Parathyroid adenoma (tissue), 2 donors: ENCODE data around the gene EFNA5.

Experiments
- H2AFZ ChIP-seq: fragments of 300-600 bp; sonication (generic); one replicate; pipeline ENCODE4 v1.7.0; 2017; ENCODE audit warnings: antibody characterized with exemption, mild to moderate bottlenecking
- H3K27ac ChIP-seq: fragments of 300-600 bp; sonication (generic); one replicate; pipeline ENCODE4 v1.7.0; 2017
- H3K27me3 ChIP-seq: fragments of 300-600 bp; sonication (generic); one replicate; pipeline ENCODE4 v1.7.0; 2017; ENCODE audit warnings: low read length; ENCODE audit not compliant: control insufficient read depth, insufficient read depth
- H3K36me3 ChIP-seq: fragments of 300-600 bp; sonication (generic); one replicate; pipeline ENCODE4 v1.7.0; 2017; ENCODE audit warnings: low read length; ENCODE audit not compliant: control insufficient read depth, insufficient read depth
- H3K4me1 ChIP-seq: fragments of 300-600 bp; sonication (generic); one replicate; pipeline ENCODE4 v1.7.0; 2017; ENCODE audit warnings: control low read depth
- H3K4me2 ChIP-seq: fragments of 300-600 bp; sonication (generic); one replicate; pipeline ENCODE4 v1.7.0; 2017; ENCODE audit warnings: low read length
- H3K4me3 ChIP-seq: fragments of 300-600 bp; sonication (generic); one replicate; pipeline ENCODE4 v1.7.0; 2017; ENCODE audit warnings: low read depth, low read length
- H3K79me2 ChIP-seq: fragments of 300-600 bp; sonication (generic); one replicate; pipeline ENCODE4 v1.7.0; 2017; ENCODE audit warnings: control low read depth
- H3K9ac ChIP-seq: fragments of 300-600 bp; sonication (generic); one replicate; pipeline ENCODE4 v1.7.0; 2017; ENCODE audit warnings: mild to moderate bottlenecking
- H3K9me3 ChIP-seq: fragments of 300-600 bp; sonication (generic); one replicate; pipeline ENCODE4 v1.7.0; 2017; ENCODE audit warnings: low read length; ENCODE audit not compliant: control insufficient read depth
- TF ChIP-seq, protein P1 (sequence below): fragments of 300-600 bp; sonication (generic); IDR thresholded peaks from one replicate; pipeline ENCODE4 v1.7.0; 2017; ENCODE audit warnings: antibody characterized with exemption, mild to moderate bottlenecking
- donor health status: primary hyperparathyroidism.

EFNA5 gene

DNA sequence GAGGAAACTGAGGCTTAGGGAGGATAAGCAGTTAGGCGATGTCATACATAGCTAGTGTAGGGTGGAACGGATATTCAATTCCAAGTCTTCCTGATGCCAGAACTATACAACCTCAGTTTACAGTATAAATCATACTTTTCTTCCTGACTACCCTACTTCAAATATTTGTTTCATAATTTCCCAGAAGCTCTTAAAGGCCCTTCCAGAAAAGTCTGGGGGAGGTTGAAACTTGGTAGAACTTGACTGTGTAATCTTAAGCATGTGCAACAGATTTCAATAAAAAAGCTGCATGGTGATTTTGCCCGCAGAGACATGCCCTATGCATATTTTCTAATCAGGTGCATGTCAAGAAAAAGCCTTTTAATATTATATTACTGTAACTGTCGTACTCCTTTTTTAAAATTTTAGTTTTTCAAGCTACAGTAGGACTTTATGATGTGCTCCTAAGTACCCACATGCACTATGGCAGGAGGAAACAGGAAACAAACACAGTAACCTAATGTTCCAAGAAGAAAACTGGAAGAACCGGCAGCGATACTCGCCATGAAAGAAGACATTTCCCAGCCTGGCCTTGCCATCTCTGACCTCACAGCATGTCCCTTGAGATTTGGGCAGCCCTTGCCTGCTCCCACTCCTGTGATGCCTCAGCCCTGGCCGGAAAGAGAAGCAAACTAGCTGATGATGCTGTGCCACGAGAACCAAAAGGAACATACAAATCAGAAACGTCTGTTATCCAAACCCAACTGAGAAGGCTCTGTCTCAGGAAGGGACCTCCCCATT lies 266.0 kb downstream of the EFNA5 start:
- H2AFZ ChIP-seq: no peak overlapping the region
- H3K9me3 ChIP-seq: no peaks in the 10 kb centered on the region
- no peaks in the 10 kb centered on the region for H3K79me2 ChIP-seq
- H3K4me3 ChIP-seq: no peak overlapping the region
- no peaks in the 10 kb centered on the region for H3K27me3 ChIP-seq
- H3K4me2 ChIP-seq: no peak overlapping the region
- H3K4me1 ChIP-seq: no peaks in the 10 kb centered on the region
- no peaks in the 10 kb centered on the region for H3K36me3 ChIP-seq
- no peak overlapping the region for H3K27ac ChIP-seq
- TF ChIP-seq, protein P1, sequence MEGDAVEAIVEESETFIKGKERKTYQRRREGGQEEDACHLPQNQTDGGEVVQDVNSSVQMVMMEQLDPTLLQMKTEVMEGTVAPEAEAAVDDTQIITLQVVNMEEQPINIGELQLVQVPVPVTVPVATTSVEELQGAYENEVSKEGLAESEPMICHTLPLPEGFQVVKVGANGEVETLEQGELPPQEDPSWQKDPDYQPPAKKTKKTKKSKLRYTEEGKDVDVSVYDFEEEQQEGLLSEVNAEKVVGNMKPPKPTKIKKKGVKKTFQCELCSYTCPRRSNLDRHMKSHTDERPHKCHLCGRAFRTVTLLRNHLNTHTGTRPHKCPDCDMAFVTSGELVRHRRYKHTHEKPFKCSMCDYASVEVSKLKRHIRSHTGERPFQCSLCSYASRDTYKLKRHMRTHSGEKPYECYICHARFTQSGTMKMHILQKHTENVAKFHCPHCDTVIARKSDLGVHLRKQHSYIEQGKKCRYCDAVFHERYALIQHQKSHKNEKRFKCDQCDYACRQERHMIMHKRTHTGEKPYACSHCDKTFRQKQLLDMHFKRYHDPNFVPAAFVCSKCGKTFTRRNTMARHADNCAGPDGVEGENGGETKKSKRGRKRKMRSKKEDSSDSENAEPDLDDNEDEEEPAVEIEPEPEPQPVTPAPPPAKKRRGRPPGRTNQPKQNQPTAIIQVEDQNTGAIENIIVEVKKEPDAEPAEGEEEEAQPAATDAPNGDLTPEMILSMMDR: no peak
- H3K9ac ChIP-seq: no peak overlapping the region

GRCh38 chr5:107403228-107403953 lies 267.3 kb downstream of the EFNA5 start:
- Histone ChIP-seq H3K4me3 (no peak overlapping the region), H3K27ac (no peak overlapping the region), H2AFZ (no peak overlapping the region), H3K4me2 (no peak overlapping the region), H3K79me2 (no peaks in the 10 kb centered on the region), H3K36me3 (no peaks in the 10 kb centered on the region), H3K9ac (no peak overlapping the region), H3K9me3 (no peaks in the 10 kb centered on the region), H3K4me1 (no peaks in the 10 kb centered on the region), H3K27me3 (no peaks in the 10 kb centered on the region)
- TF ChIP-seq, protein P1: no peak

DNA sequence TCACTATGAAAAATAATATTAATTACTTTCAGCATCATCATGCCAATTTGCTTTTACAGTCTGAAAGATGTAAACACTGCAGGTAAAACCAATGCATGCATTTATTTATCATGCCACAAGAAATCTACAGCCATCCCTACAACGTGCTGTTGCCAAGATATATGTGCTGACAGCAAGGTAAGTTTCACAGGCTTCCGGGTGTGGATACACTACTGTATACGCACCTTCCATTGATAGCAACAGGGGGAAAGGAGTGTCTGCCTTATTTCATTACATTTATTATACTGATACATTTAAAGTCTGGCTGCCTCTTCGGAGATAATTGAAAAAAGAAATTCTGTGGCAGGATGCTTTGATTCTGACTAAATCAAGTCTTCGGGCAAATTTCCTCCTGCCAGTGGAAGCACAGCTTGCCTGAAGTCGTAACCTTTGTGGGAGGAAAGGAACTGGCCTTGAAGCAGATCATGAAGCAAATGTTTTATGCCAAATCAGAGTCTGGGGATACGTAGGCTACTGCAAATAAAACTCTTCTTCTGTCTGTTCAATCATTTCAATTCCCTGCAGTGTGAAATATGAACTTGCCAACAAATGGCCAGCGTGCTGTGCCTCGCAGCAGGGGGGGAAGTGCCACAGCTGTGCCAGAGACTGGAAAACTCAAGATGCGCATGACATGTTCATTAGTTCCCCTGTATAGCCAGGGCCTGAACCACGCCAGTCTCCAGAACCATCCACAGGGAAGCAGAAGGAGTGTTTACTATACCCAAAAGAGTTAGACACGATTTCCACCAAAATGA lies 268.1 kb downstream of the EFNA5 start:
- Histone ChIP-seq H3K36me3 (no peaks in the 10 kb centered on the region), H3K79me2 (no peaks in the 10 kb centered on the region), H3K4me1 (no peaks in the 10 kb centered on the region), H3K4me3 (no peak overlapping the region), H3K27ac (no peak overlapping the region), H3K27me3 (no peaks in the 10 kb centered on the region), H2AFZ (no peak overlapping the region), H3K9ac (no peak overlapping the region), H3K9me3 (no peaks in the 10 kb centered on the region), H3K4me2 (no peak overlapping the region)
- TF ChIP-seq, protein P1: no peak

DNA sequence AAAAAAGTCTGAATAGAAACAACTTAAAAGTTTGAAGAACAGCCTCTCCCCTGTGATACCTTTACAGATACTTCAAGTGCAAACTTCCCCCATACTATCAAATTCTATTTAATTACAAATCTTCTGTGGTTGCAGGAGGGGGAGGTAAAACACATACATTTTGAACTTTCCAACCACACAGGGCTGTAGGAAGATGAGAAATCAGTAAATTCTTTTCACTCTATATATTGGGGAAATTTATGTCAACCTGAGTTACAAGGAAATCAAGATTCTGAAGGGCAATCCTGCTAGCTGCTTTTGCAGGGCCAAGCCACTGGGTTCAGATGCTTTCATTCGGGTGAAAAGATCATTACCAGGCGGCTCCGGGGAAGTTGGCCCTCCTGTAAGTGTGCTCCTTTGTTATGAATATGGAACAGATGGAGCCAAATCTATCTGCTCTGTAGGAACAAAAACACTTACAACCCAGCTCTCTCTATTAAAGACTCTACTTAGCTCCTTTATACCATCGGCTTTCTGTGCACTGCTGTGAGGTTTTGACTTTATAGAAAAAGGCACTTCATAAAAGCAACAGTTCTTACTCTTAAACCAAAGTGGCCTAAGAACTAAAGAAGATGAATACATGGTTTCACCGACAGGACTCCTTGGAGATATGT lies 269.1 kb downstream of the EFNA5 start:
- Histone ChIP-seq H3K4me1 (no peaks in the 10 kb centered on the region), H3K27ac (no peak overlapping the region), H3K79me2 (no peaks in the 10 kb centered on the region), H2AFZ (no peak overlapping the region), H3K36me3 (no peaks in the 10 kb centered on the region), H3K4me3 (no peak overlapping the region), H3K27me3 (no peaks in the 10 kb centered on the region), H3K9ac (no peak overlapping the region), H3K9me3 (no peaks in the 10 kb centered on the region), H3K4me2 (no peak overlapping the region)
- TF ChIP-seq, protein P1: no peak
